ENCODE data around the gene SIAH3.

SIAH3 gene

DNA sequence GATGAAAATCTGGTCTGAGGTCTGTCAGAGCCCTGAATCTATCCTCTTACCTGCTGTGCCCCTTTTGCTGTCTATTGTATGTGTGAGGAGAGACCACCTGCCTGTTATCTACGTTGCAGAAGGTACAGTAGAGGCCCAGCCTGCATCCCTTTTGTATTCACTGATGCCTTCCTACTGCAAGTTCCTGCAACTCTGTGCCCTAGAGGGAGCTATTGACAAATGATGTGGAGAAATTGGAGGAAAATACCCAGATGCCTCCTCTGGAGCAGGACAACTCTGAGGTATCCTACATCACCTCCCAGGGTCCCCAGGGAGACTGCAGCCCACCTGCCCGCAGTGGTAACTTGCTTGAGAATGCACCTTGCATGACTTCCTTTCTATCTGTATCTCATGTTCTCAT is 33.7 kb downstream of the SIAH3 start:
- DNase-seq = no peak

GRCh38 chr13:45816427-45816826 is 35.1 kb downstream of the SIAH3 start:
- DNase-seq = no peak

GRCh38 chr13:45812695-45813372 is 38.7 kb downstream of the SIAH3 start:
- DNase-seq = no peak

- no peak for DNase-seq
Measured at GRCh38 chr13:45811891-45812694, 39.5 kb downstream of the SIAH3 start.

DNA sequence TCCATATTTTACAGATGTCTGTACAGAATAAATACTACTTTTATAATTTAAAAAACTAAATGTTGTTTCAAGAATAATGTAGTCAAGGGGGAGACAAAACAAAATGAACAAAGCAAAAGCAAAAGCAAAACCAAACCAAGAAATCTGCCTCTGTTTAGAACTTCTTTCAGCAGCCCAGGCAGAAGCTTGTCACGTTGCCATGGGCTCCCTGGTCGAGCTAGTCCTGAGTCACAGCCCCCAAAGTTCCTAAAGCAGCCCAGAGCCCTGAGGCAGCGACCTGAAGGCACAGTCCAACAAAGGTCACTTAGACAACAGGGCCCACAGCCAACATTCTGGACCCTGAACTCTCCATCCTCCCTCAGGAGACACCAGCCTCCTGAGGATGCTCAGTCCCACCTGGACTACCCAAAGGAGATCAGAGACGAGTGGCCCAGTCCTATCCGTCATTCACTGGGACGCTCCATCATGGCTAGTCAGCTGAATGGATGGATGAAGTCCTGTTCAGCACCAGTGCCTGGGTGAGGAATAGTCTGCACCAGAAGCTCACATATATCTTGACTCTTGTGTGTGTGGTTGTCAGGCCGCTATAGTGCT is 41.7 kb downstream of the SIAH3 start:
- DNase-seq = no peak

DNA sequence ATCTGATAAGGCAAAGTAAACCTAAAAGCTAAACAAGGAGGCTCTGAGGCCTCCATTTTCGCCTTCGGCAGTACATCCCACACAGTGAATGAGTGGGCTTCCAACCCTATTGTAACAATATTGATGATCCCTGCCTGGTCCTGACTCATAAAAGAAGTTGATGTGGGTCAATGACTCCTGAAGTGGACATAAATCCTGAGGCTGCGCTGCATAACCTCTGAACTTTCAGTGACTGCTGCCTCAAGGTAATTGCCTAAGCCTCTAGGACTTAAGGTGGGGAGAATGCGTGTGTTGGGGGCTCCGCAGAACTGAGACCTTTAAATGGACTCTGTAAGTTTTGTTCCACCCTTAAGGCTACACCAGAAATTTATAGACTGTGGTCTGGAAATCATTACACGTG is 42.6 kb downstream of the SIAH3 start:
- no peak for DNase-seq

DNA sequence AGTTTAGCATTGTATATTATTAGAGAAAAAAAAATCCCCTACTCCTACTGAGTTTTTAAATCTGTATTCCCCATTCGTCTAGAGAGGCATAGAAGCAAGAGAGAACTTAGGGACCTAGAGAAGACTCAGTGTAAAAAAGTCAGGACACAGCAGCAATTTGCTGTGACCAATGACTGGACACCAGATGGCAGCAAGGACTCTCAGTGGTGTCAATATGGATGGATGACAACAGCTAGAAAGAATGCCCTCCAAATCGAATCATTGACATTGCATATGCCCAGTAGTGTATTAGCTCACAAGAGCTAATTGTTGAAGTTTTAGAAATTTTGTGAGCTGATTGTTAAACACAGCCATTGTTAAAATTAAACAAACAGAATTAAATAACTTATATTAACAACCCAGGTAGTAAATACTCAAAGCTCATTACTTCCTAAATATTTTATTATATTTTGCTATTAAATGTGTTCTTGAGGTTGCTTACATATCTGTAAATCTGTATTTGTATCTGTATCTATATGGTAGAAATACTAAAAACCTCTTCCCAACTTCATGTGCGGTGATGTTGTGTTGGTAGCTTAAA is 43.9 kb downstream of the SIAH3 start:
- peak; percentile 39 for DNase-seq

DNA sequence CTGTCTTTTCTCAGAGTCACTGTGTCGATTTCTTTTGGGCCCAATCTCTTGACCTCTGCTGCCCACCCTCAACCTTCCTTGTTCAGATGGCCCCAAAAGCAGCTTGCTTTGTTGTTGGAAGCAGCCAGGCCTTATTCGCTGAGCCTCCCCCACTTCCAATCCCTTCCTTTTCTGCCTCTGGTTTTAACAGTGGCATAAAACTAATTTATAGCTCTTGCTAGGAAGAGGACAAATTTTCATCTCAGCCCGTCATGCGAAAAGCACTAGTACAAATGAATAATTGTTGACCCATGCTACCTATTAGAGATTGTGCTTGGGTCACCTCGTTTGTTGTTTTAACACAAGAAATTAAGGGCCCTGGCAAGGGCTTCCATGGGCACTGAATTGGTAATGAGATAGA is 51.1 kb downstream of the SIAH3 start:
- no peak for DNase-seq

GRCh38 chr13:45799451-45799850 is 52.1 kb downstream of the SIAH3 start:
- peak; percentile 49 for DNase-seq

GRCh38 chr13:45798851-45799250 is 52.7 kb downstream of the SIAH3 start:
- DNase-seq = no peak

- no peak for DNase-seq
Measured at GRCh38 chr13:45796426-45797235, 54.9 kb downstream of the SIAH3 start.

DNA sequence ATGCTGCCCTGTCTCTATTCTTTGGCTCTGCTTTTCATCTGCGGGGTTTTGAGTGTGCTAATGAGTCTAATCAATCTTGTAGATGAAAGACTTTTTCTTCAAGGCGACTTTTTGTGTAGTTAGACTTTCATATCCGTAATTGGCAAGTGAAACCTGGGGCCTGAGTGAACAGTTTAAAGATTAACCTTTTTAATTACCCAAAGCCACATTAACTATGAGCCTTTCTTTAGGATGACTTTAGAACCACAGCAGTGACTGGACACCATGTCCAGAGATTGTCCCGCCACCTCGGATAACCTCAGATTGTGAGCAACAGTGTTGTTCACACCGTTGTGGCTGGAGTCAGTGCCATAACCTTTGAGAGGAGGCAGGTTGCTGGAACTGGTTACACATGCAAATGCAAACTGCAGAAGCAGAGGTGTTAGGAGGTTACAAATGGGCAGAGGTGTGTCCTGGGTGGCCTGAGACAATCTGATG is 58.7 kb downstream of the SIAH3 start:
- DNase-seq = no peak

GRCh38 chr13:45788011-45788410 is 63.5 kb downstream of the SIAH3 start:
- no peak for DNase-seq

DNA sequence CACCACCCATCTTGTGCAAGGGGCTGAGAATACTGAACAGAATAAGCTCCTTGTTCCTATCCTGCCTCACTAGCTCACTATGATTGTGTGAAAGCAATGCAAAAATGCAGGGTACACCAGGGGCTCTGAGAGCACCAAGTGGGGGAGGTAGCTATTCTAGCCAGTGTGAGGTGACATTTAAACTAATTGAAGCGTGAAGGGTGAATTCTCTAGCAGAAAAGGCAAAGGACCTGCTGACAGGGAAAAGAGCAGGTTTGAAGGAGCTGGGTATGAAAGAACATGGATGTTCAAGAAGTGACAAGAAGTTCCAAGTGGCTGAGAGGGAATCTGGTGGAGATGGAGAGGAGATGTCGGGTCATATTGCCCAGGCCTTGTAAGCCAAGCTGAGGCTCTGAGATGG is 64.2 kb downstream of the SIAH3 start:
- DNase-seq = no peak

DNA sequence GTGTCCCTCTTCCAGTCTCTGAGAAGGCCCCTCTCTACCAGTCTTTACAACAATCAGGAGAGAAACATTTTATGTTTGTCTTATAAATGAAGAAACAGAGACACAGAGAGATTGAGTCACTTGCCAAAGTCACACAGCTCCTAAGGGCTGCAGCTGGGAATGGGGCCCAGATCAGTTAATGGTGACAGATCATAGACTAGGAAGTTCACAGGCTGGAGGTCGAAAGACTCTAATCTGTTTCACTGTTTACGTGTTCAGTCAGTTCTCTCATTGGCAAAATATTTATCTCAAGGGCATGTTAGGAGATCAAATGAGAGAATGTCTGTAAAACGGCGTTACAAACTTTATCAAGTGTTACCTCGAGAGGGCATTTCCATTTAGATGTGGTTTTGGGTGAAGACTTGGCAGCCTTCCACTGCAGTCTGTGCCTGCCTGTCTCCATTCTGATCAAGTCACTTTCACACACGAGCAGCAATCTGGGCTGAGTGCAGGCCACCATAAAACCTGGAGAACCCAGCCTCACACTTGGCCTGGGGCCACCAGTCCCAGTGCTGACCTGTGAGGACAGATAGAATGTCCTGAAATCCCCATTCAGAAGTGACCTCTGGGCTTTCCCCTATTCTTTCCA is 65.1 kb downstream of the SIAH3 start:
- DNase-seq = no peak

- peak; percentile 6 for DNase-seq
Measured at GRCh38 chr13:45784755-45785675, 66.5 kb downstream of the SIAH3 start.

DNA sequence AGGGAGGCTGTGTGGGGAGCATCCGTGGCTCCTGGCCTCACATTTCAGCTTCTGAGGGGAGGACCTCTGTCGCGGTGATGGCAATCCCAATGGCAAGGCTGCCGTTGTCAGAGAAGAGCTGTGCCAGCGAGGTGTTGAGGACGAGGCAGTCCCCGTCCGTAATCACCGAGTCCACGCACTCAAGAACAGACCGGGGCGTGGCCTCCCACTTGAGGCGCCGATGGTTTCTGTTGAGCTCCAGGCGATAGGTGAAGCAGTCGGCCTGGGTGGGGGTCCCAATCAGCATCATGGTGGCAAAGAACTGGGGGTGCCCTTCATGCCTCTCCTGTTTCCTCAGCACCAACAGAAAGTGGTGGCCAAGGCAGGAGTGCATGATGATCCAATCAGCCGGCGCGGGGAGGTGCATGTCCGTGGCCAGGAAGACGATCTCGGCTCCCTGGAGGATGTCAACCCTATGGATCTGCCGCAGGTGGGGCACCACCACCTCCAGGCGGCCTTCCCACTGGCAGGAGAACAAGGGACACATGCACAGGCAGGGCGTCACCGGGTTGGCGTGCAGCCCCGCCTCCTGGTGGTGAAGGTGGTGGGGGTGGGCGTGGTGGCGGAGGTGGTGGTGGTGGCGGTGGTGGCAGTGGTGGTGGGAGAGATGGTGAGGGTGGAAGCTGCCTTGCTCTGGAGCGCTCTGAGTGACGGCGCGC is 68.1 kb downstream of the SIAH3 start:
- DNase-seq = no peak

DNA sequence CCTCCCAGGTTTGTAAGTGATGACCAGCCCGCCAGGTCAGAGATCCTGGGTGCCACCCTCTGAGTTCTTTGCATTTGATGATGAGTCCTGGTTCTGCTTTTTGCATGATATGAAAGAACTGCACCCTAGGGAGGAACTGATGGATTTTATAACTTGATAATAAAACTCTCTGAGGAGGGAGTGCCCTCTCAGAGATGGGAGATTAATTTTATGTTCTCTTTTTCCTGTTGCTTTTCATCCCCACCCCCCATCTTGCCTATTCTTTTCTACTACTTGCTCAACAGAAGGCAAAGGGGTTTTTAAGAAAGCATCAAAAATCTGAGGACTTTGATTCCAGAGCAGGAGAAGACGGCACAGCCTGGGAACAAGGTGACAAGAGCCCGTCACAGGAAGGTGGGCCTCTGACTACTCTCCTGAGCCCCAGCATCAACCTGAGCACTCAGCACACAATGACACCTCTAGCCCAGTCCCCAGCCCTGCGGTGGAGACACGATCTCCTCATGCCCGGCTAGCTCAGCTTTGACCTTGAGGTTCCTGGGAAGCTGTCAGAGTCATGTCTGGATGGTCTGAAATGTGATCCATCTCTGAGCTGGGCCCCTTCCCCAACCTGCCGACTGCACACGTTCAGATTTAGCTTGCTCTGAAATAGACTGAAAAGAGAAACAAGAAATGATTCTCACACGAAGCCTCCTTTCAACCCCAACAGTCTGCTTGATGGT is 69.1 kb downstream of the SIAH3 start:
- no peak for DNase-seq

GRCh38 chr13:45781553-45782326 is 69.8 kb downstream of the SIAH3 start:
- DNase-seq = peak; percentile 95

Measured in NCI-H69 (cell line).